Measurements from ENCODE around the gene SNTB2. TPM values are rescaled to one million over a fixed set of nuclear protein-coding genes. Genes with fewer than 3 reads are reported as not detected.

Gene SNTB2
- total RNA-seq, 5 donors from 2014 or later (not counting 1 experiment from before 2014, with no cell fraction given) = 13.2 to 23.1 (median 17.3) TPM

- H3K27me3 ChIP-seq (replicated peaks in 1 of 2; ENCODE audit: control insufficient read depth in 2 of 2, extremely low read depth in 1 of 2, insufficient read depth in 2 of 2, low read length in 1 of 2) = no peaks in the 10 kb centered on the region
- CTCF ChIA-PET = no interaction called here
- POLR2A ChIA-PET = no interaction called here
- peaks cover 26 to 30% (median 27%) of the 10 kb centered on the region in 3 donors for H3K4me1 Mint-ChIP-seq
- peak overlapping the region in 1 of 2 donors; percentile 2 for H3K27ac Mint-ChIP-seq
- WGBS (ENCODE audit: insufficient coverage) = 85% methylated on average over 7 of the region's 12 CpGs
- ATAC-seq (replicated peaks in 1 of 4) (no peak), DNase-seq (no peak)
- peaks cover 0 to 10% of the 10 kb centered on the region in 2 donors for H3K36me3 ChIP-seq (ENCODE audit: control insufficient read depth in 2 of 2, extremely low read depth in 1 of 2, insufficient read depth in 1 of 2, low read length in 1 of 2)
- H3K4me3 ChIP-seq (ENCODE audit: control insufficient read depth in 1 of 2, extremely low read depth in 1 of 2, low read length in 1 of 2) = no peak overlapping the region
- no peaks in the 10 kb centered on the region for H3K9me3 ChIP-seq
- H3K27me3 Mint-ChIP-seq = no peaks in the 10 kb centered on the region
- no peak overlapping the region for H3K27ac ChIP-seq (ENCODE audit: low read length)
- no peaks in the 10 kb centered on the region for H3K36me3 Mint-ChIP-seq
- H3K4me3 Mint-ChIP-seq = peak overlapping the region in 1 of 3 donors; percentile 5
- H3K9me3 Mint-ChIP-seq = no peaks in the 10 kb centered on the region
- peaks cover 4 to 31% of the 10 kb centered on the region in 2 experiments for H3K4me1 ChIP-seq (ENCODE audit: control insufficient read depth in 1 of 2, extremely low read depth in 1 of 2, insufficient read depth in 2 of 2, low read length in 2 of 2)
These were observed 122.4 kb downstream of the SNTB2 start for GRCh38 chr16:69309316-69309715.

GRCh38 chr16:69310653-69311532 is 123.9 kb downstream of the SNTB2 start, which contains the start of gene VPS4A:
VPS4A (plus strand) TSS chr16:69311350; CDS start chr16:69311512, 162 bp downstream.
- H3K27me3 Mint-ChIP-seq = no peaks in the 10 kb centered on the region
- peaks cover 31 to 35% (median 32%) of the 10 kb centered on the region in 3 donors for H3K4me1 Mint-ChIP-seq
- Histone ChIP-seq H3K27me3 (replicated peaks in 1 of 2; ENCODE audit: control insufficient read depth in 2 of 2, extremely low read depth in 1 of 2, insufficient read depth in 2 of 2, low read length in 1 of 2) (no peaks in the 10 kb centered on the region), H3K4me3 (ENCODE audit: control insufficient read depth in 1 of 2, extremely low read depth in 1 of 2, low read length in 1 of 2) (peak within 1 kb of the TSS; percentile 38 to 67), H3K4me1 (ENCODE audit: control insufficient read depth in 1 of 2, extremely low read depth in 1 of 2, insufficient read depth in 2 of 2, low read length in 2 of 2) (peaks cover 4 to 36% of the 10 kb centered on the region in 2 experiments), H3K36me3 (ENCODE audit: control insufficient read depth in 2 of 2, extremely low read depth in 1 of 2, insufficient read depth in 1 of 2, low read length in 1 of 2) (peaks cover 11 to 26% of the 10 kb centered on the region in 2 donors), H3K27ac (ENCODE audit: low read length) (peak within 1 kb of the TSS; percentile 73), H3K9me3 (no peaks in the 10 kb centered on the region)
- WGBS (ENCODE audit: insufficient coverage) = 13% methylated on average over 46 of the region's 70 CpGs
- DNase-seq = peak; percentile 92 to 98 (median 96)
- H3K27ac Mint-ChIP-seq = peak within 1 kb of the TSS; percentile 95
- ChIA-PET POLR2A (interaction anchor here in 1 of 2 donors (0.5 kb wide), 1 partner anchor 183 kb away, joined by 4 read pairs; no protein-coding TSS in a partner anchor), CTCF (interaction anchor here (0.6 to 0.7 kb wide), 3 partner anchors 22 to 781 kb away, joined by 3 to 4 read pairs (median 3); no protein-coding TSS in a partner anchor)
- ATAC-seq (replicated peaks in 1 of 4) = peak; percentile 92 to 99 (median 94)
- peak within 1 kb of the TSS; percentile 98 for H3K4me3 Mint-ChIP-seq
- no peaks in the 10 kb centered on the region for H3K9me3 Mint-ChIP-seq
- H3K36me3 Mint-ChIP-seq = peaks cover 2% of the 10 kb centered on the region

DNA sequence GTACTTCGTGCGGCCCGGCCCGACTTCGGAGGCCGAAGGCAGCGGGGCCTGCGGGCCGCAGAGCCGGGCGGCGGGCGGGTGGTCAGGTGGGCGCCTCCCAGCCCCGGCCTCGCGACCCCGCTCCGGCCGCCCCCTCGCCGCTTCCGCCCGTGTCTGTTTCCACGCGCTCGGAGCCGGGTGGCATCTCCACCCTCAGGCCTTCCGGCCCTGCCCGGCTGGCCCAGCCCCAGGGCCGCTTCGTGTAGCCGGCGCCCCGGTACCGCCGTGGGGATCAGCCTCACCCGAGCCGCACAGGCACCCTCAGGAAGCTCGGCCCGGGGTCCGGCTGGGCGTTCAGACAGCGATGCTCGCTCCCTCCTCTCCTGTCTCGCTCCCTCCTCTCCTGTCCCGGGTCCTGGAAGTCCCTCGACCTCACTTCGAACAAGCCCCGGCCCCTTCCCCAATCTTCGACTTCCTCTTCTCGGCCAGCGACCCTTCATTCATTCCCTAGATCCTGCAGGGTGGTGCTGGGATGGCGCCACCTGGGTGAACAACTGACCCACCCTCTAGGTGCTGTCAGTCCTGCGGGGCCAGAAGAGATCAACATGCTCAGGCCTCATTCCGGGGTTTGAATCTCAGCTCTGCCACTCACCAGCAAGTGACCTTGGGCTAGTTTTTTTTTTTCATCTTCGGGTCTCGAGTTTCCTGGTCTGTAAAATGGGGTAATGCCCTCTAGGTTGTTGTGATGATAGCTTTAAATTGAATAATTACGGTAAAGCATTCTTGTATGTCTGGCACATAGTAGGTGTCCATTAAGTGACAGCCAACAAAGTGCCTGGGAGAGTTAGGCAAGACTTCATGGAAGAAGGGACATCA is 124.8 kb downstream of the SNTB2 start:
- H3K9me3 ChIP-seq = no peaks in the 10 kb centered on the region
- Mint-ChIP-seq H3K9me3 (no peaks in the 10 kb centered on the region), H3K27me3 (no peaks in the 10 kb centered on the region), H3K36me3 (peaks cover 9% of the 10 kb centered on the region), H3K4me3 (peak overlapping the region; percentile 98), H3K27ac (peak overlapping the region; percentile 95), H3K4me1 (peaks cover 31 to 35% (median 32%) of the 10 kb centered on the region in 3 donors)
- H3K27ac ChIP-seq (ENCODE audit: low read length) = no peak overlapping the region
- peak overlapping the region; percentile 36 to 67 for H3K4me3 ChIP-seq (ENCODE audit: control insufficient read depth in 1 of 2, extremely low read depth in 1 of 2, low read length in 1 of 2)
- ATAC-seq (replicated peaks in 1 of 4) (peak; percentile 42 to 66 (median 58)), DNase-seq (peak in 12 of 35 experiments; percentile 10 to 53 (median 18))
- H3K4me1 ChIP-seq (ENCODE audit: control insufficient read depth in 1 of 2, extremely low read depth in 1 of 2, insufficient read depth in 2 of 2, low read length in 2 of 2) = peaks cover 4 to 36% of the 10 kb centered on the region in 2 experiments
- H3K36me3 ChIP-seq (ENCODE audit: control insufficient read depth in 2 of 2, extremely low read depth in 1 of 2, insufficient read depth in 1 of 2, low read length in 1 of 2) = peaks cover 18 to 35% of the 10 kb centered on the region in 2 donors
- 2% methylated on average over 51 of the region's 59 CpGs for WGBS (ENCODE audit: insufficient coverage)
- CTCF ChIA-PET = interaction anchor here in 1 of 2 donors (0.7 kb wide), 1 partner anchor 57 kb away, joined by 4 read pairs; no protein-coding TSS in a partner anchor
- H3K27me3 ChIP-seq (replicated peaks in 1 of 2; ENCODE audit: control insufficient read depth in 2 of 2, extremely low read depth in 1 of 2, insufficient read depth in 2 of 2, low read length in 1 of 2) = no peaks in the 10 kb centered on the region
- POLR2A ChIA-PET = interaction anchor here in 1 of 2 donors (0.6 to 0.7 kb wide), 3 partner anchors 22 to 188 kb away, joined by 3 read pairs; no protein-coding TSS in a partner anchor

- DNase-seq (no peak), ATAC-seq (replicated peaks in 1 of 4) (no peak)
- H3K36me3 ChIP-seq (ENCODE audit: control insufficient read depth in 2 of 2, extremely low read depth in 1 of 2, insufficient read depth in 1 of 2, low read length in 1 of 2) = peaks cover 18 to 47% of the 10 kb centered on the region in 2 donors
- no peaks in the 10 kb centered on the region for H3K27me3 ChIP-seq (replicated peaks in 1 of 2; ENCODE audit: control insufficient read depth in 2 of 2, extremely low read depth in 1 of 2, insufficient read depth in 2 of 2, low read length in 1 of 2)
- Mint-ChIP-seq H3K27ac (no peak overlapping the region), H3K36me3 (peaks cover 9% of the 10 kb centered on the region), H3K4me1 (peaks cover 31 to 35% (median 32%) of the 10 kb centered on the region in 3 donors), H3K4me3 (peak overlapping the region; percentile 52 to 98 (median 55)), H3K9me3 (no peaks in the 10 kb centered on the region), H3K27me3 (no peaks in the 10 kb centered on the region)
- H3K4me3 ChIP-seq (ENCODE audit: control insufficient read depth in 1 of 2, extremely low read depth in 1 of 2, low read length in 1 of 2) = no peak overlapping the region
- peaks cover 4 to 36% of the 10 kb centered on the region in 2 experiments for H3K4me1 ChIP-seq (ENCODE audit: control insufficient read depth in 1 of 2, extremely low read depth in 1 of 2, insufficient read depth in 2 of 2, low read length in 2 of 2)
- WGBS (ENCODE audit: insufficient coverage) = 80% methylated on average over 1 of the region's 5 CpGs
- H3K9me3 ChIP-seq = no peaks in the 10 kb centered on the region
- ChIA-PET POLR2A (no interaction called here), CTCF (interaction anchor here in 1 of 2 donors (0.6 kb wide), 1 partner anchor 156 kb away, joined by 3 read pairs; no protein-coding TSS in a partner anchor)
- H3K27ac ChIP-seq (ENCODE audit: low read length) = no peak overlapping the region
These were observed 126.5 kb downstream of the SNTB2 start for GRCh38 chr16:69313469-69313868.

GRCh38 chr16:69314534-69314933 is 127.6 kb downstream of the SNTB2 start:
- Mint-ChIP-seq H3K9me3 (no peaks in the 10 kb centered on the region), H3K36me3 (peaks cover 13% of the 10 kb centered on the region), H3K27me3 (no peaks in the 10 kb centered on the region), H3K4me3 (no peak overlapping the region), H3K27ac (no peak overlapping the region), H3K4me1 (peaks cover 31 to 32% (median 32%) of the 10 kb centered on the region in 3 donors)
- Histone ChIP-seq H3K4me3 (ENCODE audit: control insufficient read depth in 1 of 2, extremely low read depth in 1 of 2, low read length in 1 of 2) (no peak overlapping the region), H3K27ac (ENCODE audit: low read length) (no peak overlapping the region), H3K4me1 (ENCODE audit: control insufficient read depth in 1 of 2, extremely low read depth in 1 of 2, insufficient read depth in 2 of 2, low read length in 2 of 2) (peaks cover 4 to 36% of the 10 kb centered on the region in 2 experiments), H3K9me3 (no peaks in the 10 kb centered on the region), H3K27me3 (replicated peaks in 1 of 2; ENCODE audit: control insufficient read depth in 2 of 2, extremely low read depth in 1 of 2, insufficient read depth in 2 of 2, low read length in 1 of 2) (no peaks in the 10 kb centered on the region), H3K36me3 (ENCODE audit: control insufficient read depth in 2 of 2, extremely low read depth in 1 of 2, insufficient read depth in 1 of 2, low read length in 1 of 2) (peaks cover 24 to 58% of the 10 kb centered on the region in 2 donors)
- DNase-seq (no peak), ATAC-seq (replicated peaks in 1 of 4) (no peak)
- WGBS (ENCODE audit: insufficient coverage) = 96% methylated on average over 10 of the region's 11 CpGs
- ChIA-PET CTCF (no interaction called here), POLR2A (interaction anchor here in 1 of 2 donors (0.6 kb wide), 1 partner anchor 136 kb away, joined by 5 read pairs; no protein-coding TSS in a partner anchor)

All from T-cell (primary cell).